ENCODE data around the gene ISOC1.

ISOC1 gene

DNA sequence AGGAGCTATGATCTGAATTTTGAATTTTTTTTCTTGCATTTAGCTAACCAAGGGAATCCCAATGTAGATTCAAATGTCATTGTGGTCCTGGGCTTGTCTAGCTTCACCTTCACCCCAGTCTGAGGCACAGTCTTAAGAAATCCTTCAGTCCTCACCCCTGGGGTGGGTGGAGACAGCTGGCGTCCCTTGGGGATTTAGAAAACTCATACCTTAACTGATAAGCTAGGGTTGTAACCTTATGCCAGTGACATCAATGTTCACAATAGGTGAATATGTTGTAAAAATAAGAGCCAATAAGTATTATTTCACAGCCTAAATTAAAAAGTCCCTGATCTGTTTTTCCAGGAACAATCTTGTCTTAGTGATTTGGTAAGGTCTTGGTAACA lies 4.6 kb downstream of the ISOC1 start:
- H3K4me3 ChIP-seq (replicated peaks; ENCODE audit: low read depth, low read length) = no peak overlapping the region
- DNase-seq (ENCODE audit: low read depth) = no peak
- TF ChIP-seq, protein P1, sequence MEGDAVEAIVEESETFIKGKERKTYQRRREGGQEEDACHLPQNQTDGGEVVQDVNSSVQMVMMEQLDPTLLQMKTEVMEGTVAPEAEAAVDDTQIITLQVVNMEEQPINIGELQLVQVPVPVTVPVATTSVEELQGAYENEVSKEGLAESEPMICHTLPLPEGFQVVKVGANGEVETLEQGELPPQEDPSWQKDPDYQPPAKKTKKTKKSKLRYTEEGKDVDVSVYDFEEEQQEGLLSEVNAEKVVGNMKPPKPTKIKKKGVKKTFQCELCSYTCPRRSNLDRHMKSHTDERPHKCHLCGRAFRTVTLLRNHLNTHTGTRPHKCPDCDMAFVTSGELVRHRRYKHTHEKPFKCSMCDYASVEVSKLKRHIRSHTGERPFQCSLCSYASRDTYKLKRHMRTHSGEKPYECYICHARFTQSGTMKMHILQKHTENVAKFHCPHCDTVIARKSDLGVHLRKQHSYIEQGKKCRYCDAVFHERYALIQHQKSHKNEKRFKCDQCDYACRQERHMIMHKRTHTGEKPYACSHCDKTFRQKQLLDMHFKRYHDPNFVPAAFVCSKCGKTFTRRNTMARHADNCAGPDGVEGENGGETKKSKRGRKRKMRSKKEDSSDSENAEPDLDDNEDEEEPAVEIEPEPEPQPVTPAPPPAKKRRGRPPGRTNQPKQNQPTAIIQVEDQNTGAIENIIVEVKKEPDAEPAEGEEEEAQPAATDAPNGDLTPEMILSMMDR (IDR thresholded peaks at IDR 0.05; ENCODE audit: low read length, missing control alignments) = no peak

DNA sequence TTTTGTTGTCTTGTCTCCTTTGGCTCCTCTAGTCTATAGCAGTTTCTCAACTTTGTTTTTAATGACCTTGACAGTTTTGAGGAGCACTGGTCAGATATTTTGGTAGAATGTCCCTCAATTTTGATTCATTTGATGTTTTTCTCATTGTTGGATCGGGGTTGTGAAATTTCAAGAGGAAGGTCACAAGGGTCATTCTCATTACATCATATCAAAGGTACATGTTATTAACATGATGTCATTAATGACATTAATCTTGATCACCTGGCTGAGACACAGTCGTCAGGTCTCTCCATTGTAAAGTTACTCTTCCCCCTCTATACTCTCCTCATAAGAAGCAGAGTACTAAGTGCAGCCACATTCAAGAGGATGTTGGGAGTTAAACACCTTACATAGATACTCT lies 7.2 kb downstream of the ISOC1 start:
- TF ChIP-seq, protein P1 (IDR thresholded peaks at IDR 0.05; ENCODE audit: low read length, missing control alignments) = no peak
- no peak for DNase-seq (ENCODE audit: low read depth)
- no peak overlapping the region for H3K4me3 ChIP-seq (replicated peaks; ENCODE audit: low read depth, low read length)

DNA sequence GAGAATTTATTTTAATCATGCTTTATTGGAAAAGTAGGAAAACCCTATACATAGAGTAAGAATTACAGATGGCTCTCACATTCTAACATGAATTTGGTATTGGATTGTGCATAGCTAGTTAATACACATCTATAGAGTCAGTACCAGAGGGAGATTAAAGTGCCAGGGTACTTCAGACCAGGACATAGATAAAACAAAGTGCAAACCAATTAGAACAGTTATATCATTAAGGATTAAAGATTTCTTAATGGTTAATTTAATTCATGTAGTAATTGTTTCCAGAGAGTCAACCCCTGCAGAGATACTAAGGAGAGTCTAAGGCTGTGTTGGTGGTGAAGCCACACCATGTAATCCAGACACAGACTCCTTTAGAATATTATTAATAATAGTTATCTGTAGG lies 8.8 kb downstream of the ISOC1 start:
- H3K4me3 ChIP-seq (replicated peaks; ENCODE audit: low read depth, low read length) = no peak overlapping the region
- DNase-seq (ENCODE audit: low read depth) = no peak
- TF ChIP-seq, protein P1 (IDR thresholded peaks at IDR 0.05; ENCODE audit: low read length, missing control alignments) = no peak

DNA sequence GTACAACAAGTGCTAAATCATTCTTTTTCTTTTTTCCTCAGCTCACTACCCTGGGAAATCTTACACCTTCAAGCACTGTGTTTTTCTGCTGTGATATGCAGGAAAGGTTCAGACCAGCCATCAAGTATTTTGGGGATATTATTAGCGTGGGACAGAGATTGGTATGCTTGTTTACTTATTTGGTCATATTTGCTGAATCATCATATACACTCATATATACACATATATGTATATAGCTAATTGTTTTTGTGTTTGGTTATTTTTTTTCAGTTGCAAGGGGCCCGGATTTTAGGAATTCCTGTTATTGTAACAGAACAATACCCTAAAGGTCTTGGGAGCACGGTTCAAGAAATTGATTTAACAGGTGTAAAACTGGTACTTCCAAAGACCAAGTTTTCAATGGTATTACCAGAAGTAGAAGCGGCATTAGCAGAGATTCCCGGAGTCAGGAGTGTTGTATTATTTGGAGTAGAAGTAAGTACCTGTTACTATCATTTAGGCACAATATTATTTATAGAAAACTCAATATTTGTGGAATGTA lies 10.4 kb downstream of the ISOC1 start:
- H3K4me3 ChIP-seq (replicated peaks; ENCODE audit: low read depth, low read length) = no peak overlapping the region
- DNase-seq (ENCODE audit: low read depth) = no peak
- TF ChIP-seq, protein P1 (IDR thresholded peaks at IDR 0.05; ENCODE audit: low read length, missing control alignments) = no peak

DNA sequence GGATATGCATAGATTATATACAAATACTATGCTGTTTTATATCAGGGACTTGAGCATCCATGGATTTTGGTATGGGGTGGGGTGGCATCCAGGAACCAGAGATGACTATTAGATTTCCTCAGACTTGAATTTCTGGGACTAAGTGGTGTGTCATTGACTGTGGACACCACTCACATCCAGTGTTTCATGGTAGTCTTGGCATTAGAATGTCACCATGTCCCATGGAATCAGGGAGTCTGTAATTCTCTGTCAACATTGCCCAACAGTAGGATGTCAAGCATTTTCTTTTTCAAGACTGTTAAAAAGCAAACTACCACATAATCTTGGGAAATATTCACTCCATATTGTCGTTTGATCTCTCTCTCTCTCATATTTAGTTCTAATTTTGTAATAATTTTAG lies 13.1 kb downstream of the ISOC1 start:
- H3K4me3 ChIP-seq (replicated peaks; ENCODE audit: low read depth, low read length) = no peak overlapping the region
- TF ChIP-seq, protein P1 (IDR thresholded peaks at IDR 0.05; ENCODE audit: low read length, missing control alignments) = no peak
- DNase-seq (ENCODE audit: low read depth) = no peak

DNA sequence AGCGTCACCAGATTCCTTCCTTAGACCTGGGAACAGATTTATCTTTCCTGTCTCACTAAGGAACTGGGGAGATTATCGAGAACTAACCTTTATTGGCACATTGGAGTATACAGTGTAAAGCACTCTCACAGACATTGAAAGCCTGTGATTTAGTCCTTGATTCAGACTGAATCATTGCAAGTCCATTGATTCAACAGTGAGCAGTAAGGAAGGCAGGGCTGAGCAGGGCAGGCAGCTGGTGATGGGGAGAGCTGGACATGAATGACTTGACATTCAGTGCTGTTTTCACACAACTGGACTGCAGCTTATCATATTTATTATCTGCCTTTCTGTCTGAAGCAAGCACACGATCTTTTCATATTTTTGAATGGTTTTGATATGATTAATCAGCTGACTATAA lies 16.2 kb downstream of the ISOC1 start:
- TF ChIP-seq, protein P1 (IDR thresholded peaks at IDR 0.05; ENCODE audit: low read length, missing control alignments) = no peak
- no peak for DNase-seq (ENCODE audit: low read depth)
- no peak overlapping the region for H3K4me3 ChIP-seq (replicated peaks; ENCODE audit: low read depth, low read length)

DNA sequence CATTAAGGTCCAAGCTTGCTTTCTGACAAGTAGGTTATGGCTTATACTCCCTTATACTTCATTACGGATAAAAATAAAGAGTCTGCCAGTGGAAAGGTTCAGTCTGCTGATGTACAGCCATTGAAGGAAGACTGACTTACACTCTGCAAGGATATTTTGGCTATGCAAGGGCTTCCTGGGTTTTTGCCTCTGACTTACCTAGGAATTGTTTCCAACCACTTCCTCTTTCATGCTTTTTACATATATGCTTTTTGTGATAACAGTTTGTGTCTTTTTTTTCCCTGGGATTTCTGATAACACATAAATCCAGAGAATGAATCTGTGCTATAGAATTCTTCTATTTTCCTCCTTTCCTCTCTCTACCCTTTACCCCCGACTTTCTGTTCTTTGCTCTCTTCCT lies 16.8 kb downstream of the ISOC1 start:
- no peak for DNase-seq (ENCODE audit: low read depth)
- no peak overlapping the region for H3K4me3 ChIP-seq (replicated peaks; ENCODE audit: low read depth, low read length)
- TF ChIP-seq, protein P1 (IDR thresholded peaks at IDR 0.05; ENCODE audit: low read length, missing control alignments) = no peak
